ENCODE data around the gene SBK2. TPM values are rescaled to one million over a fixed set of nuclear protein-coding genes. Genes with fewer than 3 reads are reported as not detected.

Gene SBK2
- total and polyA plus RNA-seq, 9 of the 15 experiments (the other 6 are each of a cell fraction or from before 2014, with no cell fraction given), result not detected

DNA sequence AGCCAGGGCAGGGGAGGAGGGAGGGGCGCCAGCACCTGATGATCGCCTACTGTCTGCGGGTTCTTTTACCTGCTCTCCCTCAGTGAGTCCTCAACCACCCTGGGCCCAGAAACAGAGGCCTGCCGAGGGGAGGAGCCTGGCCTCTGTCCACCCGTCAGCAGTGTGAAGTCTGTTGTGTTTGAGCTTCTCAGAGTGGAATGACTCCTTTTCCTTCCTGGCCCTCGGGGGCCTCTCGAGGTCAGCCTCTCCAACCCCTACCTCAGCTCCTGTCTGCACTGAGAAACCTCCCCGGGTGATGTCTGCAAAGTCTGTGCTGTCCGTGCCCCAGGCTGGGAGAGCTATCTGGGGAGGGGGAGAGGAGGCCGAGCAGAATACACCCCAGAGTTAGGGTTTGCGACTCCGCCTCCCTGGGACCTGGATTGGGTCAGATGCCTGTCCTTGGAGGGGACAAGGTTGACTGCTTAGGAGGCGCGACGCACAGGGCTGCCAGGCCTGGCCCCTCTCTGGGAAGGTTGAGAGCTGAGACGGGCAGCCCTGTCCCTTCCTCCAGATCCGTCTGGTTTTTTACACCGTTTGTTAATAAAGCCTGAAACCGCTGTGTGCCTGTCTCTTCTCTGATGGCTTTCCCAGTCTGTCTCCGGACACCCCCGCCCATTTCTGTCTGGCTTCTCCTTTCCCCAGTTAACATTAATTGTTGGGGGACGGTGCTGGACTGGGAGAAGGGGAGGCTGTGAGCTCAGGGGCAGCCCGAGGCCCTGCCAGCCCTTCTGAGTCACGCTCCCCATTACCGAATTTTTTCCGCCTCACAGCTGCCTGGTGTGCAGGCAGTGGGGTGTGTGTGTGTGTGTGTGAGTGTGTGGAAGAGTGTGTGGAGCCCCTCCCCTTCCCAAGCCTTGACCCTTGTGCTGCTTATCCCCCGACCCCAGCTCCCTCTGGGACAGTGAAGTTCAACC, 49.7 kb downstream of the SBK2 start (continued):
- TF ChIP-seq, protein P1, sequence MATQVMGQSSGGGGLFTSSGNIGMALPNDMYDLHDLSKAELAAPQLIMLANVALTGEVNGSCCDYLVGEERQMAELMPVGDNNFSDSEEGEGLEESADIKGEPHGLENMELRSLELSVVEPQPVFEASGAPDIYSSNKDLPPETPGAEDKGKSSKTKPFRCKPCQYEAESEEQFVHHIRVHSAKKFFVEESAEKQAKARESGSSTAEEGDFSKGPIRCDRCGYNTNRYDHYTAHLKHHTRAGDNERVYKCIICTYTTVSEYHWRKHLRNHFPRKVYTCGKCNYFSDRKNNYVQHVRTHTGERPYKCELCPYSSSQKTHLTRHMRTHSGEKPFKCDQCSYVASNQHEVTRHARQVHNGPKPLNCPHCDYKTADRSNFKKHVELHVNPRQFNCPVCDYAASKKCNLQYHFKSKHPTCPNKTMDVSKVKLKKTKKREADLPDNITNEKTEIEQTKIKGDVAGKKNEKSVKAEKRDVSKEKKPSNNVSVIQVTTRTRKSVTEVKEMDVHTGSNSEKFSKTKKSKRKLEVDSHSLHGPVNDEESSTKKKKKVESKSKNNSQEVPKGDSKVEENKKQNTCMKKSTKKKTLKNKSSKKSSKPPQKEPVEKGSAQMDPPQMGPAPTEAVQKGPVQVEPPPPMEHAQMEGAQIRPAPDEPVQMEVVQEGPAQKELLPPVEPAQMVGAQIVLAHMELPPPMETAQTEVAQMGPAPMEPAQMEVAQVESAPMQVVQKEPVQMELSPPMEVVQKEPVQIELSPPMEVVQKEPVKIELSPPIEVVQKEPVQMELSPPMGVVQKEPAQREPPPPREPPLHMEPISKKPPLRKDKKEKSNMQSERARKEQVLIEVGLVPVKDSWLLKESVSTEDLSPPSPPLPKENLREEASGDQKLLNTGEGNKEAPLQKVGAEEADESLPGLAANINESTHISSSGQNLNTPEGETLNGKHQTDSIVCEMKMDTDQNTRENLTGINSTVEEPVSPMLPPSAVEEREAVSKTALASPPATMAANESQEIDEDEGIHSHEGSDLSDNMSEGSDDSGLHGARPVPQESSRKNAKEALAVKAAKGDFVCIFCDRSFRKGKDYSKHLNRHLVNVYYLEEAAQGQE (IDR thresholded peaks at IDR 0.05; ENCODE audit: borderline replicate concordance), result no peak
- TF ChIP-seq, protein P1 (CRISPR knock-in tag; IDR thresholded peaks at IDR 0.05; ENCODE audit: low read depth), result 0 out of 2 replicates have a peak, but pooled peaks have one; percentile 14
- TF ChIP-seq ZNF561 (CRISPR knock-in tag; conservative IDR thresholded peaks at IDR 0.05) (no peak), ZBTB7A (IDR thresholded peaks at IDR 0.05; ENCODE audit: borderline replicate concordance, control insufficient read depth, low read depth, low read length) (no peak), SAP30 (IDR thresholded peaks at IDR 0.05; ENCODE audit: borderline replicate concordance, insufficient read depth, low read depth, low read length, poor library complexity, severe bottlenecking) (no peak), ZNF134 (CRISPR knock-in tag; conservative IDR thresholded peaks at IDR 0.05) (no peak), HMGN3 (IDR thresholded peaks at IDR 0.05; ENCODE audit: borderline replicate concordance, extremely low read depth, insufficient read length, low read depth, low read length) (peak; percentile 13), CBX1 (IDR thresholded peaks at IDR 0.05; ENCODE audit: low read depth) (no peak), ZEB2 (IDR thresholded peaks at IDR 0.05) (no peak)
- TF ChIP-seq, protein P2, sequence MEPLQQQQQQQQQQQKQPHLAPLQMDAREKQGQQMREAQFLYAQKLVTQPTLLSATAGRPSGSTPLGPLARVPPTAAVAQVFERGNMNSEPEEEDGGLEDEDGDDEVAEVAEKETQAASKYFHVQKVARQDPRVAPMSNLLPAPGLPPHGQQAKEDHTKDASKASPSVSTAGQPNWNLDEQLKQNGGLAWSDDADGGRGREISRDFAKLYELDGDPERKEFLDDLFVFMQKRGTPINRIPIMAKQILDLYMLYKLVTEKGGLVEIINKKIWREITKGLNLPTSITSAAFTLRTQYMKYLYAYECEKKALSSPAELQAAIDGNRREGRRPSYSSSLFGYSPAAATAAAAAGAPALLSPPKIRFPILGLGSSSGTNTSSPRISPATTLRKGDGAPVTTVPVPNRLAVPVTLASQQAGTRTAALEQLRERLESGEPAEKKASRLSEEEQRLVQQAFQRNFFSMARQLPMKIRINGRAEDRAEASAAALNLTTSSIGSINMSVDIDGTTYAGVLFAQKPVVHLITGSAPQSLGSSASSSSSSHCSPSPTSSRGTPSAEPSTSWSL (CRISPR knock-in tag; IDR thresholded peaks at IDR 0.05; ENCODE audit: borderline replicate concordance), result no peak
- TF ChIP-seq, protein P3, sequence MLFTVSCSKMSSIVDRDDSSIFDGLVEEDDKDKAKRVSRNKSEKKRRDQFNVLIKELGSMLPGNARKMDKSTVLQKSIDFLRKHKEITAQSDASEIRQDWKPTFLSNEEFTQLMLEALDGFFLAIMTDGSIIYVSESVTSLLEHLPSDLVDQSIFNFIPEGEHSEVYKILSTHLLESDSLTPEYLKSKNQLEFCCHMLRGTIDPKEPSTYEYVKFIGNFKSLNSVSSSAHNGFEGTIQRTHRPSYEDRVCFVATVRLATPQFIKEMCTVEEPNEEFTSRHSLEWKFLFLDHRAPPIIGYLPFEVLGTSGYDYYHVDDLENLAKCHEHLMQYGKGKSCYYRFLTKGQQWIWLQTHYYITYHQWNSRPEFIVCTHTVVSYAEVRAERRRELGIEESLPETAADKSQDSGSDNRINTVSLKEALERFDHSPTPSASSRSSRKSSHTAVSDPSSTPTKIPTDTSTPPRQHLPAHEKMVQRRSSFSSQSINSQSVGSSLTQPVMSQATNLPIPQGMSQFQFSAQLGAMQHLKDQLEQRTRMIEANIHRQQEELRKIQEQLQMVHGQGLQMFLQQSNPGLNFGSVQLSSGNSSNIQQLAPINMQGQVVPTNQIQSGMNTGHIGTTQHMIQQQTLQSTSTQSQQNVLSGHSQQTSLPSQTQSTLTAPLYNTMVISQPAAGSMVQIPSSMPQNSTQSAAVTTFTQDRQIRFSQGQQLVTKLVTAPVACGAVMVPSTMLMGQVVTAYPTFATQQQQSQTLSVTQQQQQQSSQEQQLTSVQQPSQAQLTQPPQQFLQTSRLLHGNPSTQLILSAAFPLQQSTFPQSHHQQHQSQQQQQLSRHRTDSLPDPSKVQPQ (CRISPR knock-in tag; IDR thresholded peaks at IDR 0.05; ENCODE audit: borderline replicate concordance), result no peak
- TF ChIP-seq, protein P4, sequence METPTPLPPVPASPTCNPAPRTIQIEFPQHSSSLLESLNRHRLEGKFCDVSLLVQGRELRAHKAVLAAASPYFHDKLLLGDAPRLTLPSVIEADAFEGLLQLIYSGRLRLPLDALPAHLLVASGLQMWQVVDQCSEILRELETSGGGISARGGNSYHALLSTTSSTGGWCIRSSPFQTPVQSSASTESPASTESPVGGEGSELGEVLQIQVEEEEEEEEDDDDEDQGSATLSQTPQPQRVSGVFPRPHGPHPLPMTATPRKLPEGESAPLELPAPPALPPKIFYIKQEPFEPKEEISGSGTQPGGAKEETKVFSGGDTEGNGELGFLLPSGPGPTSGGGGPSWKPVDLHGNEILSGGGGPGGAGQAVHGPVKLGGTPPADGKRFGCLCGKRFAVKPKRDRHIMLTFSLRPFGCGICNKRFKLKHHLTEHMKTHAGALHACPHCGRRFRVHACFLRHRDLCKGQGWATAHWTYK (CRISPR knock-in tag; IDR thresholded peaks at IDR 0.05), result no peak
